HepG2 (cell line): ENCODE data around the gene ZNF839. TPM values are rescaled to one million over a fixed set of nuclear protein-coding genes. Genes with fewer than 3 reads are reported as not detected.

Experiments used
- AGO1 ChIP-seq: fragments of 200-400 bp; formaldehyde crosslinking; IDR thresholded peaks from 2 replicates; pipeline ENCODE4 v1.6.1; 2017; ENCODE audit warnings: mild to moderate bottlenecking, low read depth, low read length, moderate library complexity; ENCODE audit not compliant: poor library complexity, severe bottlenecking
- FOSL1 ChIP-seq: sonication (generic); formaldehyde crosslinking; IDR thresholded peaks from 2 replicates; pipeline ENCODE4 v1.9.0; 2021; ENCODE audit warnings: missing genetic modification reagents, borderline replicate concordance
- FOXK1 ChIP-seq: sonication (generic); formaldehyde crosslinking; IDR thresholded peaks from 2 replicates; pipeline ENCODE4 v1.4.0; 2020; ENCODE audit warnings: low read depth, missing genetic modification reagents, borderline replicate concordance
- IKZF4 ChIP-seq: sonication (generic); formaldehyde crosslinking; IDR thresholded peaks from 2 replicates; pipeline ENCODE4 v1.5.1; 2020; ENCODE audit warnings: borderline replicate concordance, mild to moderate bottlenecking, low read depth, missing genetic modification reagents; ENCODE audit errors: not compliant biosample characterization
- NFIB ChIP-seq: sonication (generic); formaldehyde crosslinking; IDR thresholded peaks from 2 replicates; pipeline ENCODE4 v1.9.0; 2021; ENCODE audit warnings: missing genetic modification reagents, mild to moderate bottlenecking, borderline replicate concordance
- PPARG ChIP-seq: conservative IDR thresholded peaks from 2 replicates; pipeline ENCODE4 v1.6.1; 2016; ENCODE audit warnings: missing biosample characterization, missing genetic modification reagents
- RBM39 ChIP-seq: fragments of 200-400 bp; formaldehyde crosslinking; IDR thresholded peaks from one replicate; pipeline ENCODE4 v1.6.1; 2018; ENCODE audit warnings: antibody characterized with exemption, mild to moderate bottlenecking, low read depth, low read length; ENCODE audit not compliant: poor library complexity, severe bottlenecking
- SRSF4 ChIP-seq: fragments of 200-400 bp; formaldehyde crosslinking; IDR thresholded peaks from one replicate; pipeline ENCODE4 v1.6.1; 2018; ENCODE audit warnings: mild to moderate bottlenecking, low read depth, low read length, moderate library complexity; ENCODE audit not compliant: poor library complexity, severe bottlenecking
- ZBTB38 ChIP-seq: sonication (generic); formaldehyde crosslinking; IDR thresholded peaks from 2 replicates; pipeline ENCODE4 v1.5.1; 2020; ENCODE audit warnings: mild to moderate bottlenecking, missing genetic modification reagents
- ZC3H13 ChIP-seq: sonication (generic); formaldehyde crosslinking; IDR thresholded peaks from 2 replicates; pipeline ENCODE4 v1.8.1; 2023; ENCODE audit warnings: mild to moderate bottlenecking, missing genetic modification reagents, moderate library complexity
- ZNF180 ChIP-seq: sonication (generic); formaldehyde crosslinking; IDR thresholded peaks from 2 replicates; pipeline ENCODE4 v1.4.0; 2020; ENCODE audit warnings: low read depth, missing genetic modification reagents, borderline replicate concordance
- ZNF33A ChIP-seq: sonication (generic); formaldehyde crosslinking; IDR thresholded peaks from 2 replicates; pipeline ENCODE4 v1.5.1; 2020; ENCODE audit warnings: missing genetic modification reagents, mild to moderate bottlenecking, moderate library complexity, borderline replicate concordance
- ZNF543 ChIP-seq: sonication (generic); formaldehyde crosslinking; IDR thresholded peaks from 2 replicates; pipeline ENCODE4 v1.4.0; 2020; ENCODE audit warnings: mild to moderate bottlenecking, missing genetic modification reagents
- ZNF614 ChIP-seq: IDR thresholded peaks from 2 replicates; pipeline ENCODE4 v1.6.1; 2018; ENCODE audit warnings: missing biosample characterization, missing genetic modification reagents, inconsistent platforms, borderline replicate concordance
- ZNF777 ChIP-seq: sonication (generic); formaldehyde crosslinking; IDR thresholded peaks from 2 replicates; pipeline ENCODE4 v1.4.0; 2020; ENCODE audit warnings: missing genetic modification reagents
- polyA plus RNA-seq, 8 experiments: library from polyadenylated mRNA; depleted of rRNA in 3 of 8; stranded (reverse) in 7 of 8; unstranded in 1 of 8; fragments of >200 nt; fragmentation: Illumina TruSeq in 4 of 8; extraction: Trizol in 4 of 8; gene quantifications; 2 replicates each; pipeline versions ENCODE4 v1.2.1 to v1.2.3, GENCODE V29; 2011 to 2016; ENCODE audit warnings: low read depth in 4 of 8, missing spikeins in 1 of 8, mixed read lengths in 1 of 8; ENCODE audit not compliant: insufficient read depth in 1 of 8
- total RNA-seq, 5 experiments: library from RNA; depleted of rRNA; stranded (reverse); fragments of >200 nt; fragmentation: Illumina TruSeq; extraction: Trizol; gene quantifications; 2 replicates each; pipeline ENCODE4 v1.2.3, GENCODE V29; 2016; ENCODE audit warnings: low read depth in 1 of 5
- TF ChIP-seq, protein P1 (sequence below): sonication (generic); formaldehyde crosslinking; IDR thresholded peaks from 2 replicates; pipeline ENCODE4 v1.4.0; 2020; ENCODE audit warnings: missing genetic modification reagents, borderline replicate concordance
- TF ChIP-seq, protein P2 (sequence below): sonication (generic); formaldehyde crosslinking; IDR thresholded peaks from 2 replicates; pipeline ENCODE4 v1.5.1; 2020; ENCODE audit warnings: mild to moderate bottlenecking, missing genetic modification reagents
- TF ChIP-seq, protein P3 (sequence below): sonication (generic); formaldehyde crosslinking; IDR thresholded peaks from 2 replicates; pipeline ENCODE4 v1.5.0; 2020; ENCODE audit warnings: missing genetic modification reagents, mild to moderate bottlenecking, borderline replicate concordance
- TF ChIP-seq, protein P4 (sequence below): sonication (generic); formaldehyde crosslinking; IDR thresholded peaks from 2 replicates; pipeline ENCODE4 v1.5.0; 2020; ENCODE audit warnings: mild to moderate bottlenecking, missing genetic modification reagents

ZNF839 gene
- total and polyA plus RNA-seq, 2 of the 13 experiments (the other 11 are each of a cell fraction or from before 2014, with no cell fraction given): 11.1 to 12.8 TPM

DNA sequence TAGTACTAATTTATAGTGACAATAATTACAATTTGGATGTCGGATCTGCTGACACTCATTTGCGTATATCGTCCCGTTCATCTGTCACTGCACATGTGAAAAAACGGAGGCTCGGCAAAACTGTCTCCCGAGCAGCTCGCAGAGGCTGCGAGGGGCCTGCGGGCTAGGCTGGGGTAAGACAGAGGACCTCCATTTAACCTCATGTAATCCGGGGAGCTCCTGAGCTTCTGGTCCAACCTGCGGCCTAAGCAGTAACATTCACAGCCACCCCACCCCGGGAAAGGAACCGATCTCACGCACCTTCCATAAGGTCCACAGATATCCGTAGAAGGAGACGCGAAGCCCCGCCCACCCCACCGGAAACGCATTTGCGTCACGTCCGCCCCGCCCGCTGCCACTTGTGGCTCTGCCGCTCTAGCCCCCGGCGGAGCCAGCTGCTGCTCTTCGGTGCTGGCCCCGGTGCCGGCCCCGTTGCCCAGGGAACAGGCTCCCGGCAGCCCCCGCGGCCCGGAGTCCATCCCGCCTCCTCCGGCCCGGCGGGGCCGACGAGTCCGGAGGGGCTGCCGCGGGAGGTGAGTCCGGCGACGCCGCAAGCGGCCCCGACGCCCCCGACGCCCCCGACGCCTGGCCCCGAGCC is 43.1 kb downstream of the ZNF839 start, which contains the start of the genes CINP and TECPR2 (continued):
- TF ChIP-seq, protein P1, sequence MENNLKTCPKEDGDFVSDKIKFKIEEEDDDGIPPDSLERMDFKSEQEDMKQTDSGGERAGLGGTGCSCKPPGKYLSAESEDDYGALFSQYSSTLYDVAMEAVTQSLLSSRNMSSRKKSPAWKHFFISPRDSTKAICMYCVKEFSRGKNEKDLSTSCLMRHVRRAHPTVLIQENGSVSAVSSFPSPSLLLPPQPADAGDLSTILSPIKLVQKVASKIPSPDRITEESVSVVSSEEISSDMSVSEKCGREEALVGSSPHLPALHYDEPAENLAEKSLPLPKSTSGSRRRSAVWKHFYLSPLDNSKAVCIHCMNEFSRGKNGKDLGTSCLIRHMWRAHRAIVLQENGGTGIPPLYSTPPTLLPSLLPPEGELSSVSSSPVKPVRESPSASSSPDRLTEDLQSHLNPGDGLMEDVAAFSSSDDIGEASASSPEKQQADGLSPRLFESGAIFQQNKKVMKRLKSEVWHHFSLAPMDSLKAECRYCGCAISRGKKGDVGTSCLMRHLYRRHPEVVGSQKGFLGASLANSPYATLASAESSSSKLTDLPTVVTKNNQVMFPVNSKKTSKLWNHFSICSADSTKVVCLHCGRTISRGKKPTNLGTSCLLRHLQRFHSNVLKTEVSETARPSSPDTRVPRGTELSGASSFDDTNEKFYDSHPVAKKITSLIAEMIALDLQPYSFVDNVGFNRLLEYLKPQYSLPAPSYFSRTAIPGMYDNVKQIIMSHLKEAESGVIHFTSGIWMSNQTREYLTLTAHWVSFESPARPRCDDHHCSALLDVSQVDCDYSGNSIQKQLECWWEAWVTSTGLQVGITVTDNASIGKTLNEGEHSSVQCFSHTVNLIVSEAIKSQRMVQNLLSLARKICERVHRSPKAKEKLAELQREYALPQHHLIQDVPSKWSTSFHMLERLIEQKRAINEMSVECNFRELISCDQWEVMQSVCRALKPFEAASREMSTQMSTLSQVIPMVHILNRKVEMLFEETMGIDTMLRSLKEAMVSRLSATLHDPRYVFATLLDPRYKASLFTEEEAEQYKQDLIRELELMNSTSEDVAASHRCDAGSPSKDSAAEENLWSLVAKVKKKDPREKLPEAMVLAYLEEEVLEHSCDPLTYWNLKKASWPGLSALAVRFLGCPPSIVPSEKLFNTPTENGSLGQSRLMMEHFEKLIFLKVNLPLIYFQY (CRISPR knock-in tag): peak; percentile 77; the same call in 1 of the 2 replicates
- TF ChIP-seq ZNF543 (CRISPR knock-in tag) (no peak), ZNF33A (CRISPR knock-in tag) (no peak), AGO1 (no peak), IKZF4 (CRISPR knock-in tag) (no peak), ZNF777 (CRISPR knock-in tag) (no peak), NFIB (no peak), ZNF180 (CRISPR knock-in tag) (no peak), ZC3H13 (CRISPR knock-in tag) (no peak), FOSL1 (CRISPR knock-in tag) (no peak), PPARG (CRISPR knock-in tag) (no peak), ZNF614 (CRISPR knock-in tag) (no peak; the same call in 1 of the 2 replicates), SRSF4 (no peak), ZBTB38 (CRISPR knock-in tag) (no peak), RBM39 (no peak), FOXK1 (CRISPR knock-in tag) (peak; percentile 79; the same call in 1 of the 2 replicates)
- TF ChIP-seq, protein P2, sequence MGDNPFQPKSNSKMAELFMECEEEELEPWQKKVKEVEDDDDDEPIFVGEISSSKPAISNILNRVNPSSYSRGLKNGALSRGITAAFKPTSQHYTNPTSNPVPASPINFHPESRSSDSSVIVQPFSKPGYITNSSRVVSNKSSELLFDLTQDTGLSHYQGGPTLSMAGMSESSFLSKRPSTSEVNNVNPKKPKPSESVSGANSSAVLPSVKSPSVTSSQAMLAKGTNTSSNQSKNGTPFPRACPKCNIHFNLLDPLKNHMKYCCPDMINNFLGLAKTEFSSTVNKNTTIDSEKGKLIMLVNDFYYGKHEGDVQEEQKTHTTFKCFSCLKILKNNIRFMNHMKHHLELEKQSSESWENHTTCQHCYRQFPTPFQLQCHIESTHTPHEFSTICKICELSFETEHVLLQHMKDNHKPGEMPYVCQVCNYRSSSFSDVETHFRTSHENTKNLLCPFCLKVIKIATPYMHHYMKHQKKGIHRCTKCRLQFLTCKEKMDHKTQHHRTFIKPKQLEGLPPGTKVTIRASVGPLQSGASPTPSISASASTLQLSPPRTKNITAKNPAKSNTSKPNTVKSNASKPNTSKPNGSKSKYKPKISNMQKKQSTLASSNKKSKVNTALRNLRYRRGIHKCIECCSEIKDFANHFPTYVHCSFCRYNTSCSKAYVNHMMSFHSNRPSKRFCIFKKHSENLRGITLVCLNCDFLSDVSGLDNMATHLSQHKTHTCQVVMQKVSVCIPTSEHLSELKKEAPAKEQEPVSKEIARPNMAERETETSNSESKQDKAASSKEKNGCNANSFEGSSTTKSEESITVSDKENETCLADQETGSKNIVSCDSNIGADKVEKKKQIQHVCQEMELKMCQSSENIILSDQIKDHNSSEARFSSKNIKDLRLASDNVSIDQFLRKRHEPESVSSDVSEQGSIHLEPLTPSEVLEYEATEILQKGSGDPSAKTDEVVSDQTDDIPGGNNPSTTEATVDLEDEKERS (CRISPR knock-in tag): peak; percentile 69; the same call in 1 of the 2 replicates
- TF ChIP-seq, protein P3, sequence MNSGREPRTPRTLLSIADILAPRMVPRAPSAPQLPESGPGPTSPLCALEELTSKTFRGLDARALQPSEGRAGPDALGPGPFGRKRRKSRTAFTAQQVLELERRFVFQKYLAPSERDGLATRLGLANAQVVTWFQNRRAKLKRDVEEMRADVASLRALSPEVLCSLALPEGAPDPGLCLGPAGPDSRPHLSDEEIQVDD (CRISPR knock-in tag): no peak
- TF ChIP-seq, protein P4, sequence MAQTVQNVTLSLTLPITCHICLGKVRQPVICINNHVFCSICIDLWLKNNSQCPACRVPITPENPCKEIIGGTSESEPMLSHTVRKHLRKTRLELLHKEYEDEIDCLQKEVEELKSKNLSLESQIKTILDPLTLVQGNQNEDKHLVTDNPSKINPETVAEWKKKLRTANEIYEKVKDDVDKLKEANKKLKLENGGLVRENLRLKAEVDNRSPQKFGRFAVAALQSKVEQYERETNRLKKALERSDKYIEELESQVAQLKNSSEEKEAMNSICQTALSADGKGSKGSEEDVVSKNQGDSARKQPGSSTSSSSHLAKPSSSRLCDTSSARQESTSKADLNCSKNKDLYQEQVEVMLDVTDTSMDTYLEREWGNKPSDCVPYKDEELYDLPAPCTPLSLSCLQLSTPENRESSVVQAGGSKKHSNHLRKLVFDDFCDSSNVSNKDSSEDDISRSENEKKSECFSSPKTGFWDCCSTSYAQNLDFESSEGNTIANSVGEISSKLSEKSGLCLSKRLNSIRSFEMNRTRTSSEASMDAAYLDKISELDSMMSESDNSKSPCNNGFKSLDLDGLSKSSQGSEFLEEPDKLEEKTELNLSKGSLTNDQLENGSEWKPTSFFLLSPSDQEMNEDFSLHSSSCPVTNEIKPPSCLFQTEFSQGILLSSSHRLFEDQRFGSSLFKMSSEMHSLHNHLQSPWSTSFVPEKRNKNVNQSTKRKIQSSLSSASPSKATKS (CRISPR knock-in tag): no peak
